Medulla oblongata (tissue), 1 donor: ENCODE measurements around the gene EHMT1.

ENCODE experiments used
- DNase-seq: peaks from one replicate; pipeline ENCODE4 v3.0.0-alpha.2; 2015; ENCODE audit errors: extremely low spot score

The EHMT1 gene

DNA sequence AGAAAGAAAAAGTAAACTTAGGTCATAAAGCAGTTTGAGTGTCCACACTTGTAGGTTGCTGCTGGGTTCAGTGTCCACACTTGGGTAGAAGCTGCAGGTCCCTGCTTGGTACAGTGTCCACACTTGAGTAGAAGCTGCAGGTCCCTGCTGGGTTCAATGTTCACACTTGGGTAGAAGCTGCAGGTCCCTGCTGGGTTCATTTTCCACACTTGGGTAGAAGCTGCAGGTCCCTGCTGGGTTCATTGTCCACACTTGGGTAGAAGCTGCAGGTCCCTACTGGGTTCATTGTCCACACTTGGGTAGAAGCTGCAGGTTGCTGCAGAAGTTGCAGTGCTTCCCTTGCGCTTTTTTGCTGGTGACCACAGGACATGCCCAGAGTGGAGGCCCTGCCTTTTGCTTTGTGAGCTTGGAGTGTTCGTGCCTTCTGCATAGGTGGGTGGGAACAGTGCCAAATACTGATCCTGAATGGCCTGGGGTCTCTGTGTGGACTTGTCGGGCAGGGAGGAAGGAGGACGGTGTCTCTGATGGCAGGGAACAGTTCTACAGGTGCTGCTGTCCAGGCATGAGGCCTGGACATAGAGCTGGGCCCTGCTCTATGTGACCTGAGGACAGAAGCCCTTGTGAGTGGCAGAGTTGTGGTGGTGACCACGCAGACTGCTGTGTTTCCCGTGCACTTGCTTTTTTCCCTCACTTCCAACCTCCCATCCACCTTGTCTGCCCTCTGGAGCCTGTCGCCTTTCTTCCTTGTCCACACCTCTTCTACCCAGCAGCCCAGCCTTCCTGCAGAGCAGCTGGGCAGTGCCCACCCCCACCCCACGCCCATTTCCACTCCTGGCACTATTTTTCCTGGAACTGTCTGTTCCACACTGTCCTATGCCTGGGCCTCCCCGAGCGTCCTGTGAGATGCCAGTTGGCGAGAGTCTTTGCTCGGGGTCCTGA is 120.8 kb downstream of the EHMT1 start:
- no peak for DNase-seq

GRCh38 chr9:137740312-137740711 is 121.5 kb downstream of the EHMT1 start:
- DNase-seq: no peak

DNA sequence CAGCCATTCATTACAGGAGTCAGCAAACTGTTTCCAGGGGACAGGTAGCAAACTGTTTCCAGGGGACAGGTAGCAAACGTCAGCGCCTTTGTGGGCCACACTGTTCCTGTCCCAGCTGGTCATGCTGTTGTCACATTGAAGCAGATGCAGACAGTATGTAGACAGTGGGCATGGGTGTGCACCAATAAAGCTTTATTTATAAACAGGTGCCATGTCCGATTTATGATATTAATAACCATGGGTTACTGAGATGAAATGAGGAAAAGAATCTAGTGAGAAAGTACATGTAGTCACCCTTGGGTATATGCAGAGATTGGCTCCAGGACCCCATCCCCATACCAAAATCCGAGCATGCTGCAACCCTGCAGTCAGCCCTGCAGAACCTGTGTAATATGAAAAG is 122.5 kb downstream of the EHMT1 start:
- DNase-seq: no peak

DNA sequence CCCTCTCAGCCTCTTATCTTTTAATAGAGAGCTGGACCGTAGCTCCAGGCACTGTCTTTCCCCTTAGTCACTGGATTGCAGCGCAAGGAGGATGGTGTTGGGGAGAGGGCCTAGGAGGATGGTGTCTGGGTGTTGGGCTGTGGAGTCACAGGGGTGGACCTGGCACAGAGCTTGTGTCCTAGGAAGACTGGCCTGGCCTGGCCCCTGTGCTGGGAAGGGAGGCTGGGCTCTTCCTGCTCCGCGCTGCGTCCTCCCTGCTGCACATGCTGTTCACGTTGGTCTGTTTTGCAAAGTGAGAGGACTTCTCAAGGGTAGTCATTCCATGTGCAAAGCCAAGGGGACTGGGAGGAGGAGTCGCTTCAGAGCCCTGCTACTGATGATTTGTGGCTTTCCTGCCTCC is 123.9 kb downstream of the EHMT1 start:
- no peak for DNase-seq

DNA sequence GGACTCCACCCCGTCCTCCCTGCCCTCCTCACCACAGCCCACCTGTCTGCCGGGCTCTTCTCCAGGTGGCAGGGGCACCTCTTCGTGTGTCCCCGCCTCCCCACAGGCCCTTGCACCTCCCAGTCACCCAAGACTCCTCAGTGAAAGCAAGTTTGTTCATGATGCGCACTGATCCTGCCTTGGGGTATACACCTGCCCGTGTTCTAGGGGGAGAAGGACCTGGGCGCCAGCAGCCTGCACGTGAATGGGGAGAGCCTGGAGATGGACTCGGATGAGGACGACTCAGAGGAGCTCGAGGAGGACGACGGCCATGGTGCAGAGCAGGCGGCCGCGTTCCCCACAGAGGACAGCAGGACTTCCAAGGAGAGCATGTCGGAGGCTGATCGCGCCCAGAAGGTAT is 124.9 kb downstream of the EHMT1 start:
- DNase-seq: no peak

- DNase-seq: no peak
Measured at GRCh38 chr9:137744632-137745183, 125.9 kb downstream of the EHMT1 start.

DNA sequence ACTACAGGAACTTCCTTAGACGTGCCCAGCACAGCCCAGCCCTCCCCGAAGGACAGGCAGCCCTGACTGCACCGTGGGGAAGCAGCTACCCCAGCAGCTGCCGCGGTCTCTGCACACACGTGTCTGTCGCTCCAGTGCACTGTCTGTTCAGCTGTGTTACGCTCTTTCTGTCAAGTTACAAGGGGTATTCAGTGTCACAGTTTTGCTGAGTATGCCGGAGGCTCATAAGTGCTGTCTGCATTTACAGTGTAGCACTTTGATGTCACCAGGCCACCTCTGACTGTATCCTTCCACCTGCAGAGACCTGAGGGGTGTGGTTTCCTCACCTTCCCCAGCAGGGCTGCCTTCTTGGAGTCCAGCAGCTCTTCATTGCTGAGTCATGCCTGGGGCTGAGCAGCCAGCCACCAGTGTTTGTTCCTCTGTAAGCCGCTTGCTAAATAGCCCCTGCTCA is 126.8 kb downstream of the EHMT1 start:
- no peak for DNase-seq

GRCh38 chr9:137748311-137748710 is 129.5 kb downstream of the EHMT1 start:
- DNase-seq: no peak

- no peak for DNase-seq
Measured at GRCh38 chr9:137748741-137749140, 129.9 kb downstream of the EHMT1 start.

DNA sequence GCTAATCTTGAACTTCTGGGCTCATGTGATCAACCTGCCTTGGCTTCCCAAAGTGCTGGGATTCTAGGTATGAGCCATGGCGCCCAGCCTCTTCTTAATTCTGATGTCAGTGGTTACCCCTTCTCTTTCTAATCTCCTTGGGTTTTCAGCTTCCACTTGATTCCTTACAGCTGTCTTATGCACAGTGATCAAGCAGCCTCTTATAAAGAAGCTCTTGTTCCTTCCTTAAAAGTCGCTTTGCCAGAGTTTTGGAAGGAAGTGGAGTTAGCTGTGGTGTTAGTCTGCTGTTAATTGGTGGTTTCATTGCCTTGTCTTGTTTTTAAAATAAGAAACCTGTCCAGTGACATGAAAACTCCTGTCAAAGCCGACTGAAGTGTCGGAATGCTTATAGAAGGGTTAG is 130.7 kb downstream of the EHMT1 start:
- DNase-seq: no peak

DNA sequence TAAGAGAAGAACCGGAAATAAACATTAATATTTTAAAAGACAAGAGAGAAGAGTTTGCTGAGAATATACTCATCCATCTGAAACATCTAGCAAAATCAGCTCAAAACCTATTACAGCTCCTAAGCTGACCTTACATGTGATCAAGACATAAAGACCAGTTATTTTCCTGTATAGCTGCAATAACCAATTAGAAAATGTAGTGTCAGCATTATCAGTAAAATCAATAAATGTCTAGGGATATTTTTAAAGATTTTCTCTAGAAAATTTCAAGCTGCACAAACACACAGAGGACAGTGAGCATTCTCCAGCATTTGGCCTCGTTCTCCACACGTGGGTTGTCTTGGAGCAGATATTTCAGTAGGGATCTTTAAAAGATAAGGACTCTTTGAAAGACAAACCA is 131.2 kb downstream of the EHMT1 start:
- no peak for DNase-seq

GRCh38 chr9:137750566-137750965 is 131.8 kb downstream of the EHMT1 start:
- no peak for DNase-seq

GRCh38 chr9:137751616-137752015 is 132.8 kb downstream of the EHMT1 start:
- DNase-seq: no peak

DNA sequence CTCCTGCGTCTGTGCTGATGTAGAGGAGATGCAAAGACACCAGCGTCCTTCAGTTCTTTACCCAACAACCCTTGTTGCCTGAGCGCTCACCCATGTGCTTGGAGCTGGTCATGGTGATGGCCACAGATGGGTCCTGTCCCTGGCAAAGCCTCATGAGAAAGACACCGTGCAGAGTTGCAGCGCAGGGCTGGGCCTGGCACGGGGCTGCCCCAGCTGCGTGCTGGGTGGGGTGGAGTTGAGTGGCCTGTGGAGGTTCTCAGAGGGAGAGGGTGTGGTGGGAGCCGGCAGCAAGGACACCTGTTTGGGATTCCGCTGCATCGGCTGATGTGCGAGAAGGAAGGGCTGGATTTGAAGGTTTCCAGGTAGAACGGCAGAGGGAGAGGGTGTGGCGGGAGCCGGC is 133.6 kb downstream of the EHMT1 start:
- DNase-seq: no peak

DNA sequence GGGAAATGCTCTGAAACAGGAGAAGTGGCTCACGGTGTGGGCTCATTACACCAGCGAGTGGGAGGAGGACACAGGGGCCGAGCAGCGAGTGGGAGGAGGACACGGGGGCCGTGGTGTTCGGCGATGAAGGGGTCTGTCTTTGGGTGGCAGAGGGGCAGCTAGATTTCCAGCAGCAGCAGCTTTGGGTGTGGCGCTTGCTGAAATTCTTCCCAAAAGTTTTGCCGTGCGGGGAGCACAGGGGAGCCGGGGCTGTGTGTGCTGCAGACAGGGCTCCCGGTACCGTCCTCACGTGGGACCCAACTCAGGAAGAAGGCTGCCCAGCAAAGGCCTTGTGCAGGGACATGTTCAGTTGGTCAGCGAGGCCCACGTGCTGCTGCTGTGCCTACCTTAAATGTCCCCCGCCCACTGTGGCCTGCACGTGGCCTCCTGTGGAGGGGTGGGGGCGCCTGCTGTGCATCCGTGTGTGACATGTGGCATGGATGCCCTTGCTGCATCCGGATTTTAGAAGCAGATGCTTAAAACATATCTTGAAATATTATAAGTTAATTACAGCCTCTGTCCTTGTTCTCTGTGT is 134.5 kb downstream of the EHMT1 start:
- DNase-seq: no peak

GRCh38 chr9:137755261-137755927 is 136.6 kb downstream of the EHMT1 start:
- no peak for DNase-seq

DNA sequence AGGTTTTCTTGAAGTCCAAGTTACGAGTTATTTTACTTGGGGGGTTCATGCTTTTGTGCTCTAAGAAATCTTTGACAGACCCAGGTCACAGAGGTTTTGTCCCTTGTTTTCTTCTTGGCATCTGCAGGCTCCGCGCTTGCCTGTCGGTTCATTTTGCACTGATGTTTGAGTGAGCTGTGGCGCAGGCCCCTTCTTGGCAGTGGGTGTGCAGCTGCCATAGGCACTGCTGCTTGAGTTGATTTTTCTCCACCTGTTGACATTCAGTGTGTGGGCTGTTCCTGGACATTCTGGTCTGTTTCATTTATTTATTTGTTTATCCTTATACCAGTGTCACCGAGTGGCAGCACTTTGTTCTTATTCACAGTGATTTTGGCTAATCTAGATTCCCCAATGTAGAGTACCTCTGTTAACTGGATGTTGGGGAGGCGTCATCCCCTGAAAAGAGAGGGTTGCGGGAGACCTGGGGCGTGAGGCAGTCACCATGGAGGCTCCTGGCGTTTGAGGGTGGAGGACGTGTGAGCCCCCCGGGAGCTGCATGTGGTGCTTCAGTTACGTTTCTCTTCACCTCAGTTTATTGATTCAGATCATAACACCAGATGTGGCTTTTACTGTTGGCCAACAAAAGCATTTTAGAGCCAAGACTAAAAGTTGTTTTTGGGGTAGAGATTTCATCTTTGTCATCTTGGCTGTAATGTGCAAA is 137.4 kb downstream of the EHMT1 start:
- DNase-seq: no peak

DNA sequence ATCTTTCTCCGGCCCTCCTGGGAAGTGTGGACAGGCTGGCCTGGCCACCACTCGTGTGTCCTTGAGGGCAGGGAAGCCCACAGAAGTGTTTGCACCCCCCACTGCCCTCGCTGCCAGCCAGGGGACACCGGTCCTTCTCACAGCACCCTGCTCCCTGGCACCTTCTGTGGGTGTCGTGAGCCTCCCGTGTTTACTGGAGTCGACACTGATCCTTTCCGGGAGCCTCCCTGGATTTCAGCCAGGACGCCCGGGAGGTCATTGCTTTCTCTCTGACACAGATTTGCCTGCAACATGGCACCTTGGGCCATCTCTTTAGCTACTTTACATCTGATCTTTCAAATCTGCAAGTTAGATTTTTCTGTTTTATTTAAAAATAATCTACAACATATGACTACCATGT is 138.3 kb downstream of the EHMT1 start:
- no peak for DNase-seq

DNA sequence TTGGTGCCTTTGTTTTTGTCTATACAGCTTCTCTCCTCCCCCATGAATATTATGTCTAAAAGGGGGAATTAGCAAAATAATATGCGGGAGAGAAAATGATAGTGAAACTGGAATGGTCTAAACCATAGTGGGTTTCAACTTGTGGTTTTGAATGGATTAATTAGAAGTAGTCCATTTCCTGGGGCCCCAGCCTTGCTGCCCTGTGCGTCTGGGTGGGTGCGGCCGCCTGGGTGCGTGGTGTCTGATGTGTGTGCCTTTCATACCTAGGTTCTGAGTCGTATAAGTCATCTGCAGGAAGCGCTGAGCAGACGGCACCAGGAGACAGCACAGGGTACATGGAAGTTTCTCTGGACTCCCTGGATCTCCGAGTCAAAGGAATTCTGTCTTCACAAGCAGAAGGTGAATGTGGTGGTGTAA is 138.8 kb downstream of the EHMT1 start:
- no peak for DNase-seq

DNA sequence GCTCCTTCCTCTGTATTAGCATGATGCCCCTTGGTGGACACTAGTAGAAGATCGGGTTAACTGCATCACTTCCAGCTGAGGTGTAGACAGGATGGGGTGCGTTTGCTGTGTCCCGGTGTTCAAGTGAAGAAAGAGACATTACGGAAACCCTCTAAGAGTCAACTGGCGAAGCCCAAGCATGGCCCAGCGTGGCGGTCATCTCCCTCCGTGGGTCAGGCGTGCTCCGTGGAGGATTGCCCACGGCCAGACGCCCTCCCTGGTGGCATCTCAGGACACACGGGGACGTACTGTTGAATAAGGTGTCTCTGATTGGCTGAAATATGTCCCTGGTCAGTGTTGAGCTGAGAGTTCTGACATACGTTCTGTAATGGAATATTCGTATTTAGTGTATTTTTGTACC is 139.3 kb downstream of the EHMT1 start:
- DNase-seq: no peak

GRCh38 chr9:137759117-137759516 is 140.3 kb downstream of the EHMT1 start:
- DNase-seq: no peak
